Non-pigmented ciliary epithelial cell (primary cell): Measurements from ENCODE around the gene MBNL2.

ENCODE experiments used
- DNase-seq: peaks from one replicate; pipeline ENCODE4 v3.0.0-alpha.2; 2010; ENCODE audit warnings: low read depth

The MBNL2 gene

DNA sequence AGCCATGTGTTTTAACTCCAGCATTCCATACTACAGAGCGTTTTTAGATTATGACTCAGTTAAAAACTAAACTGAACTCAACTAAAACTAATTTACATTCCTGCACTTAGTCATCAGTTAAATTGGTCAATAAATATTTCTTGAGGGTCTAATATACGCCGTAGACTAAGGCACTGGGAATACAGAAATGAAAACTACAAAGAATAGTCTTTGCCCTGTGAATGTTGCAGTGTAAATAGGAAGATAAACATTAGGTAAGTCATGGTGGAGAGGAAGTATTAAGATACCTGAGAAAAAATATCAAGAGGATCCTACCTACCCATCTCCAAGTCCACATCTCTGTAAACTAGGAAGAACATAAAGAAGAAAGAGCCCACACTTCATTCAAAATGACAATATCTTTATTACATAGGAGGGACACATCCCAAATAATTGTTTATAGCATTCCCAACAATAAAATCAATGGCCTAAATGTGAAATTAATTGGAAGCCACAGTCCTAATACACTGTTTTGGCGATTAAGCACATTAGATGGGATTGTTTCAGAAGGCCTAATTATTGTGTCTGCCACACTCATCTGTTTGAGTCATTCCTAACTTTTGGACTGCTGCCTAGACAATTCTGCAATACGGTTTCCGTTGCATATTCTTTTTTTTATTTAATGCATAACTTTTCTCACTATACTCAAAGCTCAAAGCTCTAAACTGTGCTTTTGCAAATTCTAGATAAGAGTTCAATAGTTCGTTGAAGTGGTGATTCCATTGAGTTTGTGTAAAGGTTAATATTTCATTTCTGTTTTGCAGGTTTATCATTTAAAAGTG lies 52.9 kb downstream of the MBNL2 start:
- DNase-seq, result peak; percentile 65

DNA sequence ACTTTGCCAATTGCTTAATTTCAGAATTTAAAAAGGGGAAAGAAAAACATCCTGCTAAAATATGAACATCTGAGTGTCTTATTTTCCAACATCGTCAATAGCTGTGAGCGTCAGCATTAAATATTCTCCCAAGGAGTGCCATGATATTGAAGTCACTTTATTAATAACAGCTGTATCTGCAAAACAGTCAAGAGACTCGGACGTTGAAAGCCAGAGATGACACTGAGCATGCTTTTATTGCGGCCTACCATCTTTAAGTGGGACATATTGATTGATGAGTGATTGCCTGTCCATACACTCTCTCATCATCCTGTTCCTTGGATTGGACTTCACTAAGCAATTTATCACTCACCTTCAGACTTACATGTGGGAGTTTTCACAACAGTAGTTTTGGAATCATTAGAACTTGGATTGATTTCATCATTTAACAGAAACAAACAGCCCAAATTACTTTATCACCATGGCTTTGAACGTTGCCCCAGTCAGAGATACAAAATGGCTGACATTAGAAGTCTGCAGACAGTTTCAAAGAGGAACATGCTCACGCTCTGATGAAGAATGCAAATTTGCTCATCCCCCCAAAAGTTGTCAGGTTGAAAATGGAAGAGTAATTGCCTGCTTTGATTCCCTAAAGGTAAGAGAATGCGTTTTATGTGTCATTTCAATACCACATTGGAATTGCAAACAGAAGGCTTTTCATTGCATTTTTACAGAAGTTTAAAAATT lies 53.8 kb downstream of the MBNL2 start:
- no peak for DNase-seq

DNA sequence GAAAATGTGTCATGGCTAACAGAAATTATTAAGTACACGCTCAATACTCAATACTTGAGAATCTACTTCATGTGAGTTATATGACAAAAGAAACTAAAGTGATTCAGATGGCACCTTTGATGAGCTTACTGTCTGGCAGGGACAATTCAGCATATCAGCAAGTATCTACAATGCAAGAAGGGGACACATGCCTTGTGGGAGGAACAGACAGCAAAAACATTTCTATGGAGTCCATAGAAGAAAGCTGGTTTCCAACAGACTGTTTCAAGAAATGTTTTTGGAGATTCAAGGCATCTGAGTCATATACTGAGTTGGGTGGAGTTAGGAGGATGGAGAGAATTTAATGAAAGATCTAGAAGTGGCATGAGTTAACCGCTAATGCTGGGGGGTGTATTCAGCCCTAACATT lies 54.7 kb downstream of the MBNL2 start:
- DNase-seq, result no peak

DNA sequence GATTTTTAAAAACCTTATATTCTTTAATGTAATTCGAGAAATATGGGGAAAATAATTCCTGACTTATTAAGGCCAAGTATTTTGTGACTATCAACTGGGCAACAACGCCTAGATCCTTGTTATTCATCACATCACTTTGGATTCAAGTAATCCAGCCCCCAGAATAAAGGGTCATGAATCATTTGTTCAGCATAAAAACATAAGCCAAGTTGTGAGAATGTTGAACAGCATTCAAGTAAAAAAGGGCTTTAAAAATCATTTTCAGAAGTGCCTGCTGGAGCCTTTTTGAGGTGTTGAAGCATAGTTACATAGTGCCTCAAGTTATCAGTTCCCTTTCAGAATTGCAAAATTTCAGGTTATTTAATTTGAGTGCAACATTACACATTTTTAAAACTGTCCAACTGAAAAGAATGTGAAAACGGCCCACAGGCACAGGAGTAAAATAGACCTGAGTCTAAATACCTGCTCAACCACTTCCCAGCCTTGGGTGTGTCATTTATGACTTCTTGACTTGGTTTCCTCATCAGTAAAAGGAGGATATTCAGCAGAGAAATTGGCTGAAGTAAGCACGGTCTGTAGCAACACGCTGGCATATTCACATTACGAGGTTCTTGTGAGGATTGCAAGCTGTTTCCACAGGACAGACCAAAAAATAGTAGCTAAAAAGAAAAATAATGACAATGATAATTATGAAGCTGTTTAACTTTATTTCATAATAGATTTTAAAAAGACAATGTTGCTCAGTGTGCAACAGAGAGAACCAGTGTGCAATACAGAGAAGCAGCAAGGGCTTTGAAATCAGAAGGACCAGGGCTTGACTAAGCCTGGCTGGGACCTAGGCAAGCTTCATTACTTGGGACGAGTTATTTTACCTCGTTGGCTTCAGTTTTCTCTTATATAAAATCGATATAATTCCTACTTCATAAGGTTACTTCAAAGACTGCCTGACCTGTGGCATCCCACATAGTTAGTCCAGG lies 56.6 kb downstream of the MBNL2 start:
- no peak for DNase-seq

DNA sequence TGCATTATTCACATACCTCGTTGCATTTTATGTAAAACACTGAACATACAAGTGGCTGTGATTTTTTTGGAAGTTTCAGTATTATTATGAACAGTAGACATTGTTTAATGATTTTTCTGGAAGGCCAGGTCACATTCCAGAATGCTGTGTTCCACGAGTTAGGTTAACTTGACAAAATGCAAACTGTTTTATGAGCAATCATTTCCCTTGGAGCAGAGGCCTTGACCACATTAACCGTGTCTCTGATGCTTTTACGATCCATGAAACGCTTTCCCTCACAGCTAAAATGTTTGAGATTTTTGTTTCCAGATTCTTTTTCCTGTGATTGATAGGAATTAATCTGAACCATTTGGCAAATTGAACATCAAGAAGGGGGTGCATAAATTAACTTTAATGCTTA lies 57.8 kb downstream of the MBNL2 start:
- DNase-seq, result no peak

DNA sequence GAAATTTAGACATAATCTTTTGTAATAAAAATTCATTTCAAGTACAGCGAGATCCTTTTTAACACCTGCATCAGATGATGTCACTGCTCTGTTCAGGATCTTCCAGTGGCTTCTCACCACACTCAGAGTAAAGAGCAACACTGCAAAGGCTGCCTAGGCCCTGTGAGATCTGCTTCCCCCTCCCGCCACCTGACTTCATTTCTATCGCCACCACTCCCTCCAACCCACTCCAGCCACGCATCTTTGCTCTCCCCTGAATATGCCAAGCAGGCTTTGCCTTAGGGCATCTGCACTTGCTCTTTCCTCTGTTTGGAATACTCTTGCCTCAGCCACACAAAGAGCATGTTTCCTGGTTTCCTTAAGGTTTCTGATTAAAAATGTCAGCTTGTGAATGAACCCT lies 58.3 kb downstream of the MBNL2 start:
- DNase-seq, result no peak

DNA sequence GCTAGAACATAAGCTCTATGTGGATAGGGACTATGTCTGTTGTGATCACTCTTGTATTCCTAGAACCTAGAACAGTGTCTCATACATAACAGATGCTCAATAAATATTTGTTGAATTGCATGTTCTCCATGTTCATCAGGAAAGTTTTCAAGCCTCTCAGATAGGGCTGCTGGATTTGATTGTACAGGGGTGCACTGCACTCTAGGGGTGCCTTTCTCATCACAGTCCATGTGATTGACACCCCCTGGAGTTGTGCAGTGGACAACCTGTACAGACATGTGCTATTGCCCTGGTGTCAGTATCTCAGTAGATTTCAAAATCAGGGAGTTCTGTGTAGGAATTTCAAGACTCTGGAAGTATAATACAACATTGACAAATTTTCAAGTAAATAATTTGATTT lies 58.9 kb downstream of the MBNL2 start:
- no peak for DNase-seq

DNA sequence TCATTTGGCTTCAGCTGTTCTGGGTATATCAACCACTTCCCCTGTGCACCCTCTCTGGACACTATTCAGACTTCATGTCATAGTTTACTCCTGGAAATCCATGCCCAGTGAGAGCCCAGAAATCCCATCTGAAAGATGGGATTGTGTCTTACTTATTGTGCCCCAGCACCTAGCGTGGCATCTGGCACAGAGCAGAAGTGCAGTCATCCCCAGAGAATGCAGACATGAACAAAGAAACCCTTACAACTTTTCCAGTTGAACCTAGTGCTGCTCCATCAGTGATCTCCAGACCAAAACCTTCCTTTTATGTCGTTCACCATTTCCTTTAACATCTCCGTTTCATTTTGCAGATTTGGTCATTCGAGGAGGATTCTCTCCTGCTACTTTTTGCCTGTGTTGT lies 60.6 kb downstream of the MBNL2 start:
- no peak for DNase-seq

DNA sequence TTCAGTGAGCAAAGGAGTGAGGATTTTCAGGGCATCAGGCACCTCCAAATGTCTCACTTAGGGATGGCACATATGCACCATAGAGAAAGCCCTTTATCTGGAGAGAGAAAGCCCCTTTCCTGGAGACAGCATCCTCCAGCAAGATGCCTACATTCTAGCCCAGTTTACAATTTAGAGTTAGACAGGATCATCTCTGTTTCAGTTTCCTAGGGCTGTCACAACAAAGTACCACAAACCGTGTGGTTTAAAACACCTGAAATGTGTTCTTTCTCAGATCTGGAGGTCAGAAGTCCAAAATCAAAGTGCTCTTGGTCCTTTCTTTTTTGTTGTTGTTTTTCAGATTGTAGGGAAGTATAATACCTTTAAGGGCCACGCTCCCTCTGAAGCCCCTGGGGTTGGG lies 61.8 kb downstream of the MBNL2 start:
- DNase-seq, result no peak

DNA sequence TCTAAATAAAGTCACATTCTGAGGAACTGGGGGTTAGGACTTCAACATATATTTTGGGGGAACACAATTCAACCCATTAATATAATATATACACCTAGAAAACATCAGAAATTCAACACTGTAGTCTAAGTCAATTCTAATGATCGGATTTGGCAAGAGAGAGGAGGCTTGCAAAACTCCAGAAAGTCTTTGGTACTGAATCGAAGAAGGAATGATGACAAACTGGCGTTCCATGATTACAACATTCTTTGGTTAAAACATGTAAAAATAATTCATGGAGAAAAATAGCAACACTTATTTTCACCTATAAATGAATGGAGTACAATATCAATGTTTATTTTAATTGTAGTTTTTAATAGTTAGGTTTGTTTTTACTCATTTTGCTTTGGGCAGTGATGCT lies 62.4 kb downstream of the MBNL2 start:
- DNase-seq, result no peak

DNA sequence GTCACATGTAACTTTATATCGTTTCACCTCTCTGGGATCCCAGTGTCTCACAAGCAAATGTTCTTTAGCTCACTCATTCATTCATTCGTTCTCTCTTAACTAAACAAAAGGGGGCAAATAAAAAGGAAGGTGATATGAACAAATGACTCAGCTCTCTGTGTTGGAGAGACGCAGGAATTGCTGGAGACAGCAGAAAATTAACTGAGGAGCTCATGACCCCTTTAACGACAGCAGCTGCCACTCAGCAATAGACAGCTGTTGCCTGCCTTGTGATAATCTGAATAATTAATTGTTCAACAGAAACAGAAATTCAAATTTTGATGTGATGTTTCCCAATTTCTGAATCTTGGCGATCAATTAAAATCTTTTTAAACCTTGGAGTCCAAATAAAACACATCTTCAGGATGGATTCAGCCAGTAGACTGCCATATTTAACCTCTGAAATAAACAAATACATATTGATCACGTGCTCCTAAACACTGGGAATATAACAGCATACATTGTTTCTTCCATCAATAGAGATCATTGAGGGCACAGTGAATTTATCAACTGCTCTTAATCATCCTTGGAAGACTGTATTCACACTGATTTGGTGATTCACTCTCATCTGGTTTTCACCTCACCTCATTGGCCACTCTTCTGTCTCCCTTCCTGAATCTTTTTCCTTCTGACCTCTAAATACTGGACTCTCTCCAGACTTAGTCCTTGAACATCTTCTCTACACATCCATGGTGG lies 63.3 kb downstream of the MBNL2 start:
- DNase-seq, result no peak

DNA sequence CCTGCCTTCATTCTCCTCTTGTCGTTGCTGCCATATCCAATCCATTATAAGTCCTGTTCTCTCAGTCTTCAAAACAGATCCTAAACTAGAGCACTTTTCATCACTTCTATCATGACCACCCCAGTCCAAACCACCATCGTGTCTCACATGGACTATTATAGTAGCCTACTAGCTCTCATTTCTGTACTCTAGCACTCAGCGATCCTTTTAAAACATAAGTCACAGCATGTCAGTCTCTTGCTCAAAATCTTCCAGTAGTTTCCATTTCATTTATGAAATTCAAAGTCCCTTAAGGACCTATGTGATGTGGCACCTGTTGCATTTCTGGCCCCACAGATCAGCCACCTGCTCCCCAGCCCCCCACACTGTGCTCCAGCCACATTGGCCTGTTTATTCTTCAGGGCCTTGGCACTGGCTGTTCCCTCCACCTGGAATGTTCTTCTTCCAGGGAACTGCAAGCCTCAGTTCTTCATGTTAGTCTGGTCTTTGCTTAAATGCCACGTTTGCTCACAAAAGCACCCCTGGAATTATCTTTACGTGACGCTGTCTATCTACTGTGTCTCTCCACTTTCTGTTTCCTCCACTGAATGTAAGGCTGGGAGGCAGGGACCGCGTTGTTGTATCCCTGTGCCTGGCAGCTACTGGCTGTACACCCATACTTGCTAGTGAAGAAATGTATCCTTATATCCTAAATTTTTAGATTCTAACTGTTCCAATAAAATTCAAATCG lies 64.3 kb downstream of the MBNL2 start:
- no peak for DNase-seq

DNA sequence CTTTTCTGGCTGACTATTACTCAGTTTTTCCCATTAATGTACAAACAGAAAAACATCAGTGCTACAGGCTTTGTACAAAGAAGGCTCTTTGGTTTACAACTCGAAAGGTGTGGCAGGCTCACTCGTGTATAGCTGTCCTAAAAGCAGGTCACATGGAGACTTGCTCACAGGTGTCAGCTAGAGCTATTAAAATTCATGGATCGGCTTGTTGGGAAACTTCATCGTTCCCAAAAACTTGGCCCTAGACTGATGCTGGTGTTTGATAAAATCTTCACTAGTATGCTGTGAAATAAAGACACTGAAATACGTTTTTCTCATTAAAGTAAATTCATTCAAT lies 64.9 kb downstream of the MBNL2 start:
- DNase-seq, result no peak

DNA sequence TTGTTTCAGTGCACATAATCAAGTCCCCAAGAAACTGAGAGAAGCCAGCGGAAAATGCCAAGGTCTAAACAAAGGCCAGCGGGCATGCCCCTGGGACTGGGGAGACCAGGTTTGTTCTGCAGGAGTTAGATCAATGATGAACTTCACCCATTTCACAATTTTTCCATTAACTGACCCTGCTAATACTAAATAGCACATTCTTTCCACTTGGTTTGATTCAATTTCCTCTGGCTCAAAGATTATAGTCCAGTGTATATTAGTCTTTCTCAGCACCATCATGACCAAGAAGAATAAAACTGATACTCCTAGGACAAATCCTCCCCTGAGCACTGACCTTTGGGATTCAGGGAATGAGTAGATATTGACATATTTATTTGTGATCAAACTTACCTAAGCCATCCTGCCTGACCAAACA lies 66.4 kb downstream of the MBNL2 start:
- DNase-seq, result no peak

DNA sequence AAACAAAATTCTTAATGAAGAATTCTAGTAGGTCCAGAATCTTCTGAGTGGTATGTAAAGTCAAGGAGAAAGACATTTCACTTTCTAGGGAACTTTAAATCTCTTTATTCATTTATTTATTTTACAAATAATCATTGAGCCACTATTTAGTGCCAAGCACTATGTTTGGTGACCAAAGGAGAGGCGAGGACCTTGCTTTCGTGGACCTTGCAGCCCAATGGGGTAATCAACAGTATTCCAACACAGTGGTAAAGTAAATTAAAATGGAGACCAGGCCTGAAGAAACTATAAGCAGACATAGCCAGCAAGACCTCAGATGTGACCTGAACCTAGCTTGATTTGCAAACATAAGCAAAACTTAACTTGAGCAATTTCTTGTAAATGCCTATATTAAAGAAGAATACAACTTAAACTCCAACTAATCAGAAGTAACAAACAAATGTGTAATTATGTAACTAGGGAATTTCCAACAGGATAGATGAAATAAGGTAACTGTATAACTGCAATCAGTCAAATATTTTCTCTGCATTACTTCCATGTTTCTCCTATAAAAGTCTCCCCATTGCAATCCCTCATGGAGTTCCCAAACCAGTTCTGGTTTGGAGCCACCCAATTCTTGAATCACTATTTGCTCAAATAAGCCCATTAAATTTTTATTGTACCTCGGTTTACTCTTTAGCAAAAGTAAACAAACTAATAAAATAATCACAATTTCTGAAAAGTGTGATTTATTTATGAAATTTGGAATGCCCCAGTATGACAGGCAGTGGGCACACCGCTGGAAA lies 67.6 kb downstream of the MBNL2 start:
- DNase-seq, result no peak

DNA sequence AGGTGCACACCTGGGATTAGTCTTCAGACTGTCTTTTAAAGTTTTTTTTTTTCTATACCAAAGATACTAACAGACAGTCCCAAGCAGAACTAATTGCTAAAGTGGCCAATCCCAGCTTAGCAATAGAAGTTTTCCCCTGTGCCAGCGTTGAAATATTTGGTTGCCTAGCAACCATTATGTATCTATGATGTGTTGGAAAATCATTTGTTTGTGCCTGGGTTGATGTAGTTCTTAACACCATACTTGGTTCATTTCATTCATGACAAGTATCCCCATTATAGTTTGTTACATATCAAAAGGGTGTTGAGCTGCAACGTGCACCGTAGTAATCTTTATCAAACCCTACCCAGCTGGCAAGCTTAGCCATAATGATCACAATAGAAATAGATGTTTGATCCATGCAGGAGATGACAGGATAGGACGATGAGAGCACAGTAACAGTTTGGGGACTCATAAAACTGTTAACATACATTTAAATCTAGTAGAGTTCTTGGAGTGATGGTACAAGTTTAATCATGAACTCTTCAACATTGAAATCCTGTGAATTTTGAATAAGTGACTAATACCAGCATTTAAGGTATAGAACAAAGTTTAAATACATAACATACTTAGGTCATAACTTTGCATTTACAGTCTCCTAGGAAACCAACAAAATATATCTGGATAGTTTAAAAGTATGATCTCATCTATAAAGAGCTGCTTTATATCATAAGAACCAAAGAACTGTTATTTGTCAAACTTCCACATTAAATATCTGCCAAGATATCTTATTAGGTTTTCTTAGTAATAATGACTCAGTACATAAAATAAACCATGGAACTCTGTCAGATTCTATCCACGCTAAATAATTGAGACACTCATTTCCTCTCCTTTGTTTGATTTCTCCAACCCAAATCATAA lies 73.4 kb downstream of the MBNL2 start:
- no peak for DNase-seq

DNA sequence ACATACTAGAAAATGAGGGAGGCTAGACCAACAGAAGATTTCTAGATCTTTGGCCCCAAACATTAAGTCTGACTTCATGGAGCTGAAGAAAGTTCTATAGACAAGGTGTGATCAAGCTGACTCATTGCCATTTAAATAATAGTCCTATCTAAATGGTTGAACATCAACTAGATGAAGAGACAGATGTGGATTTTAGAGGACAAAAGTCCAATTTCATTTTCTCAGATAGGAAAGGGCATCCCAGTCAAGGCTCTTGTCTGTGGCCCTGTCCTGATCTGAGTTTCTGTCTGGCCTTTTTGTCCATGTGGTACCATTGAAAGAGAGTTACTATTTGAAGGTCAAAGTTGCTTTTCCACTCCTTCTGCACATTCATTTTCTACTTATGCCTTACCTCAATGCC lies 74.6 kb downstream of the MBNL2 start:
- DNase-seq, result no peak

DNA sequence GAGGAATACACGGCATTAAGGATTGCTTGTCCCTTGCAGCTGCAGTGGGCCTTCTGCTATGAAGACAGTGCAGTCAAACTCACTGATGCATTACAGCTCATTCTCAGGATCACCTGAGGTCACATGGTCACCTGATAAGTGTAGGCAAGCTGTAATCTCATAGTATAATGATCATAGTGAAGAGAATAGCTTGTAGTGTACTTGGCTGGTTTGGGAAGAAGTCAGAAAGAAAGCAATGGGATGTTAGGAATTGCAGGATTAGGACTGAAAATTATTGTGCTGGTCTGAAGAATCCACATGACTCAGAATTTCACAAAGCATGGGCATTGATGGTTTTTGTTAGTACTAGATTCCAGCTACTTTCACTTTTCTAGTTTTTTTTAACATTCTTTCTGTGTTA lies 76.7 kb downstream of the MBNL2 start:
- no peak for DNase-seq

DNA sequence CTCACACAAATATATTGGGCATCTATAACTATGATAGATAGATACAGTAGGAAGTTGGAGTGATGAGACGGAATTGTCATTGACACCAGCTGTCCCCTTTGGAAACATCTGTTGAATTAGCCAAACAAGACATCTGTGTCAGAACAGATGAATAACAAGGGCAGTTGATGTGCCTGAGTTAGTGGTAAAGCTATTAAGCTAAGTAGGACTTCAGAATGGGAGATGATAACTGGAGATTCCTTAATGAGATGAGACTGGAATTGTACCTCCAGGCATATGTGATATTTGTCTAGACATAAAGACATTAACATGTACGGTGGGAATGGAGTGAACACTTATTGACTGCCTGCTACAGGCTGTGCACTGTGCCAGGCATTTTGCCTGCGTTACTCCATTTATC lies 78.7 kb downstream of the MBNL2 start:
- DNase-seq, result no peak
